Brain microvascular endothelial cell (primary cell): Measurements from ENCODE around the gene DYSF.

Experiments
- DNase-seq: peaks from one replicate; pipeline ENCODE4 v3.0.0-alpha.2; 2020
- H3K27ac ChIP-seq: fragments of 250-450 bp; sonication (Bioruptor Pico); 2 replicates; pipeline ENCODE4 v1.5.1; 2020; ENCODE audit warnings: mild to moderate bottlenecking, moderate library complexity
- H3K27me3 ChIP-seq: fragments of 250-450 bp; sonication (Bioruptor Pico); replicated peaks from 2 replicates; pipeline ENCODE4 v1.5.1; 2020; ENCODE audit warnings: mild to moderate bottlenecking
- H3K36me3 ChIP-seq: fragments of 250-450 bp; sonication (Bioruptor Pico); replicated peaks from 2 replicates; pipeline ENCODE4 v1.5.1; 2020; ENCODE audit warnings: mild to moderate bottlenecking
- H3K4me3 ChIP-seq: 2 replicates; pipeline ENCODE4 v1.5.1; 2011; ENCODE audit warnings: low read depth, mild to moderate bottlenecking, control low read depth, low read length, moderate library complexity
- in situ Hi-C: cut with HindIII; loops from 2 replicates; pipeline ENCODE4 v1.10.0; 2017; ENCODE audit warnings: low sequenced_read_pairs, low pct_ligation_motif_present
- TF ChIP-seq, protein P1 (sequence below): IDR thresholded peaks from 2 replicates; pipeline ENCODE4 v1.5.1; 2011; ENCODE audit warnings: low read depth, mild to moderate bottlenecking, moderate library complexity, low read length, control low read depth, inconsistent platforms; ENCODE audit errors: missing control alignments

Gene DYSF

DNA sequence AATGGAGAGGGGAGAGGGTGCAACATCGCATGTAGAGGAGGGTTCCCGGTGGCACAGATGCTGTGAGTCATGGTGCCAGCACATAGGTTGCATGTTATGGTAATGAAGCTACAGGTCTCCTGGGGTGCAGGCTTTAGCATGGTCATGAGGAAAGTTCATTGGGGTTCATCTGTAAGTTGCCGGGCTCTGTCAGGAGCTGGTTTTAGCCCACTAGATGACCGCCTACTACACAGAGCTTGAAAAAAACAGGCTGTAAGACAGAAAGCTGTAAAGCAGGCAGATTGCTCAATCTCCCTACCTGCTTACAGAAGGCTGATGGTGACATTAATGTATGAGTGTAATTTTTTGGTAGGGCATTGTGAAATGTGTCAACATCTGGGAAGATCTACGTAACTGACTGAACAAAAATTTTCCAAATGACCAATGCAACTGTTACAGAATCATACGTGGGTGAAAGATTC lies 23.9 kb downstream of the DYSF start:
- TF ChIP-seq, protein P1, sequence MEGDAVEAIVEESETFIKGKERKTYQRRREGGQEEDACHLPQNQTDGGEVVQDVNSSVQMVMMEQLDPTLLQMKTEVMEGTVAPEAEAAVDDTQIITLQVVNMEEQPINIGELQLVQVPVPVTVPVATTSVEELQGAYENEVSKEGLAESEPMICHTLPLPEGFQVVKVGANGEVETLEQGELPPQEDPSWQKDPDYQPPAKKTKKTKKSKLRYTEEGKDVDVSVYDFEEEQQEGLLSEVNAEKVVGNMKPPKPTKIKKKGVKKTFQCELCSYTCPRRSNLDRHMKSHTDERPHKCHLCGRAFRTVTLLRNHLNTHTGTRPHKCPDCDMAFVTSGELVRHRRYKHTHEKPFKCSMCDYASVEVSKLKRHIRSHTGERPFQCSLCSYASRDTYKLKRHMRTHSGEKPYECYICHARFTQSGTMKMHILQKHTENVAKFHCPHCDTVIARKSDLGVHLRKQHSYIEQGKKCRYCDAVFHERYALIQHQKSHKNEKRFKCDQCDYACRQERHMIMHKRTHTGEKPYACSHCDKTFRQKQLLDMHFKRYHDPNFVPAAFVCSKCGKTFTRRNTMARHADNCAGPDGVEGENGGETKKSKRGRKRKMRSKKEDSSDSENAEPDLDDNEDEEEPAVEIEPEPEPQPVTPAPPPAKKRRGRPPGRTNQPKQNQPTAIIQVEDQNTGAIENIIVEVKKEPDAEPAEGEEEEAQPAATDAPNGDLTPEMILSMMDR = no peak
- in situ Hi-C loops = no loop called here
- H3K27ac ChIP-seq = no peak overlapping the region

DNA sequence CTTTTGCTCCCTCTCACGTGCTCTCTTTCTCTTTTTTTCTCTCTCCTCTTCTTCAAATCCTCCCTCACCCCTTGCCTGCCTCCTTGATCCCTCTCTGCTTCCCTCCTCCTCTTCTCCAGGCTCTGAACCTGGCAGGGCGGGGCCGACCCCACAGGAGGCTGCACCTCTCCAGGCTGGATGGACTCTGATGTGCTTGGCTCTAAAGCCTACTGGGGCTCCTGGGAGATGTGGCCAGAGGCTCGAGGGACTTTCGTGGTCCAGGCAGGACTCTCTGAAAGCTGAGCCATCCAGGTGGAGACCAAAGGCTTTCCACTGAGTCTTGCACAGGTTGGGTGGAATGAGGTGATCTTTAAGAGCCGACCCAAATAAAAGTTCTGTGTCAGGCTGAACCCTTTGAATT lies 25.4 kb downstream of the DYSF start:
- H3K27me3 ChIP-seq = no peaks in the 10 kb centered on the region
- no peak overlapping the region for H3K4me3 ChIP-seq
- TF ChIP-seq, protein P1 = no peak
- peaks cover 2% of the 10 kb centered on the region for H3K36me3 ChIP-seq
- DNase-seq = no peak
- no peak overlapping the region for H3K27ac ChIP-seq
- in situ Hi-C loops = no loop called here

More for the DNA sequence above, 23.9 kb downstream of the DYSF start:
- no peaks in the 10 kb centered on the region for H3K27me3 ChIP-seq
- H3K4me3 ChIP-seq = no peak overlapping the region
- no peak for DNase-seq
- H3K36me3 ChIP-seq = no peaks in the 10 kb centered on the region

DNA sequence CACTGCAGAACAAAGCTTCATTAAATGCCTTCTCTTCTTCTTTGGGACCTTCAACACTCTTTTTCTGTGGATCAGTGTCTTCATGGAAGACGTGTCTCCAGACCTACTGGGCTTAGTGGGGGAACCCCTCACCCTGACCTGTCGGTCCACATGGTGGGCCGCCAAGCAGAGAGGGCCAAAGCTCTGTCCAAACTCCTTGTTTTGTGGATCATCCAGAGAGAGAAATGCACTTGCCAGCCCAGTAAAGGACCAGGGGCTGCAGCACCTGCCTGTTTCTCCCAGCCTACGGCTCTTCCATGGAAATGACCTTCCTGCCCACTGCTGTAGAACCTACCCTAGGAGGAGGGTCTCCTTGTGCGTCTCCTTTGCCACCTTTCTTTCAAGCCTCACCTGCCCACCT lies 25.9 kb downstream of the DYSF start:
- peaks cover 2% of the 10 kb centered on the region for H3K36me3 ChIP-seq
- H3K27me3 ChIP-seq = no peaks in the 10 kb centered on the region
- in situ Hi-C loops = no loop called here
- no peak overlapping the region for H3K27ac ChIP-seq
- TF ChIP-seq, protein P1 = no peak
- no peak for DNase-seq
- H3K4me3 ChIP-seq = no peak overlapping the region

DNA sequence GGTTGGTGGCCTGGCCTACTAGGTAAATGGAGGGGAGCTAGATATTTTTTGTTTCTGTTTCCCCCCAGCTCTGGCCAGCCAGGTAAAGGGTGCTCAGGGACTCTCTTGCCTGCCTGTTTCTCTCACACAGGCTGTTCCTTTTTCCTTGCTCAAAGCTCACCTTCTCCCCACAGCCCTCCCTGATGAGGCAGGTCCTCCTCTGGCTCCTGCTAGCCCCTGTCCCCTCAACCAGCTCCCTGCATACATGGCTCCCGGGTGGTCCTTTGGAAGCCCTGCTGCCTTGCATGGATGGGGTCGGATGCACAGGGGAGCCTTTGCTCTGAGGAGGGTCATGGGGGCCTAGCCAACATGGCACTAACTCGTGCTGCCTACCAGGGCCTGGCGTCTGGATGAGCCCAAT lies 27.8 kb downstream of the DYSF start:
- TF ChIP-seq, protein P1 = no peak
- no peak overlapping the region for H3K27ac ChIP-seq
- in situ Hi-C loops = no loop called here

DNA sequence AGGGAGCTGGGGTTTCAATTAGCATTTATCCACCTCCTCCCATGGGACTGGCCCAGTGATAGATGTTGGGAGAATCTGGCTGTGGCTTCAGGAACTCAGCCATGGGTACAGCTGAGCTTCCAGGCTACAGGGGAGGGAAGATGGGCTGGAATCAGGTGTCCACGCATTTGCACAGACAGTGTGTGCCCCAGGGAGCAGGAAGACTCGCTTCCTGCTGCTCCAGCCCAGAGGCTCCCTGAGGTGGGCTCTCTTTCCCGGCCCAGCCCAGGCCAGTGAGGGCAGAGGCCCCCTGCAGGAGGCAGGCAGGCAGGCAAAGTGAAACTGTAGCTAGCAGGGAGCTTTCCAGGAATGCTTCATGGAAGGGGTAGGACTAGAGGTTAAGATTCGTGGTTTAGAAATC lies 28.7 kb downstream of the DYSF start:
- Histone ChIP-seq H3K27ac (no peak overlapping the region), H3K27me3 (no peaks in the 10 kb centered on the region), H3K4me3 (no peak overlapping the region), H3K36me3 (peaks cover 2% of the 10 kb centered on the region)
- TF ChIP-seq, protein P1 = peak; percentile 55
- in situ Hi-C loops = no loop called here
- DNase-seq = no peak

More for the DNA sequence above, 27.8 kb downstream of the DYSF start:
- no peak overlapping the region for H3K4me3 ChIP-seq
- peaks cover 2% of the 10 kb centered on the region for H3K36me3 ChIP-seq
- H3K27me3 ChIP-seq = no peaks in the 10 kb centered on the region
- DNase-seq = no peak

DNA sequence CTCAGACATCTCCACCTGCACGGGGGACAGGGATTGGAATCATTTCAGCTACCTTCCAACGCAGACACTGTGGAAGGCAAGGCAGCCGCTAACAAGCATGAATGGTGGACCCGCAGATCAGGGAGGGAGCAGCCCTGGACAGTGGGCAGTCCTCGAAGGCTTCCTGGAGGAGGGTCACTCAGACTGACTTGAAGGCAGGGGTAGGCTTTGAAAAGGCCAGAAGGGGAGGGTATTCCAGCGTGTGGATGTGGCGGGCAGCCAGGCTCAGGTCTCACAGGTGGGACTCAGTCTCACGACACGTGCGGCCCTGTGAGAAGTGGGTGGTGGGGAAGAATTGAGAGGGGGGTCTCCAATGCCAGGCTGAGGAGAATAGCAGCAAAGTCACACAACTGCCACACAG lies 29.9 kb downstream of the DYSF start:
- DNase-seq = no peak

More for the DNA sequence above, 29.9 kb downstream of the DYSF start:
- Histone ChIP-seq H3K4me3 (no peak overlapping the region), H3K27me3 (no peaks in the 10 kb centered on the region), H3K27ac (no peak overlapping the region), H3K36me3 (peaks cover 2% of the 10 kb centered on the region)
- in situ Hi-C loops = no loop called here
- TF ChIP-seq, protein P1 = no peak
